Measurements from ENCODE around the gene CSNK1D.

The CSNK1D gene

GRCh38 chr17:82302991-82303943, 29.8 kb upstream of the CSNK1D start:
- ChIA-PET CTCF (interaction anchor here (1.1 to 9.4 kb wide), 3 partner anchors 14 to 113 kb away, joined by 4 to 61 read pairs (median 16); partner anchors contain the start of genes CD7, HEXD and OGFOD3), POLR2A (interaction anchor here (1.2 kb wide), 1 partner anchor 11 kb away, joined by 3 read pairs; no protein-coding TSS in a partner anchor)
- no peak for TF ChIP-seq CTCF (IDR thresholded peaks at IDR 0.05; ENCODE audit: insufficient read depth, low read length, missing control alignments)

GRCh38 chr17:82302568-82302963, 29.1 kb upstream of the CSNK1D start:
- CTCF ChIA-PET: interaction anchor here (1.1 to 9.4 kb wide), 3 partner anchors 15 to 114 kb away, joined by 4 to 61 read pairs (median 16); partner anchors contain the start of genes CD7, HEXD and OGFOD3
- POLR2A ChIA-PET: interaction anchor here (1.2 kb wide), 1 partner anchor 10 kb away, joined by 3 read pairs; no protein-coding TSS in a partner anchor
- TF ChIP-seq CTCF (IDR thresholded peaks at IDR 0.05; ENCODE audit: insufficient read depth, low read length, missing control alignments): no peak
- DNase-seq (ENCODE audit: low read depth, low spot score): no peak
- H3K4me3 ChIP-seq (ENCODE audit: low read depth, low read length): no peak overlapping the region

More at GRCh38 chr17:82302991-82303943, 29.8 kb upstream of the CSNK1D start:
- no peak for DNase-seq (ENCODE audit: low read depth, low spot score)
- no peak overlapping the region for H3K4me3 ChIP-seq (ENCODE audit: low read depth, low read length)

GRCh38 chr17:82301916-82302567, 28.5 kb upstream of the CSNK1D start:
- no peak overlapping the region for H3K4me3 ChIP-seq (ENCODE audit: low read depth, low read length)
- ChIA-PET POLR2A (no interaction called here), CTCF (interaction anchor here (1.0 to 9.4 kb wide), 8 partner anchors 10 to 115 kb away, joined by 3 to 61 read pairs (median 11); partner anchors contain the start of genes CD7, HEXD and OGFOD3)
- no peak for TF ChIP-seq CTCF (IDR thresholded peaks at IDR 0.05; ENCODE audit: insufficient read depth, low read length, missing control alignments)
- DNase-seq (ENCODE audit: low read depth, low spot score): no peak

GRCh38 chr17:82301300-82301915, 27.9 kb upstream of the CSNK1D start:
- POLR2A ChIA-PET: no interaction called here
- CTCF ChIA-PET: interaction anchor here (0.9 to 9.4 kb wide), 14 partner anchors 9 to 115 kb away, joined by 3 to 61 read pairs (median 4); partner anchors contain the start of genes CD7, HEXD, OGFOD3 and SECTM1
- DNase-seq (ENCODE audit: low read depth, low spot score): no peak
- TF ChIP-seq CTCF (IDR thresholded peaks at IDR 0.05; ENCODE audit: insufficient read depth, low read length, missing control alignments): no peak
- no peak overlapping the region for H3K4me3 ChIP-seq (ENCODE audit: low read depth, low read length)

- CTCF ChIA-PET: interaction anchor here (0.9 to 9.4 kb wide), 17 partner anchors 8 to 116 kb away, joined by 3 to 61 read pairs (median 4); partner anchors contain the start of genes CD7, HEXD, OGFOD3 and SECTM1
- TF ChIP-seq CTCF (IDR thresholded peaks at IDR 0.05; ENCODE audit: insufficient read depth, low read length, missing control alignments): peak; percentile 97
- POLR2A ChIA-PET: no interaction called here
- no peak overlapping the region for H3K4me3 ChIP-seq (ENCODE audit: low read depth, low read length)
- no peak for DNase-seq (ENCODE audit: low read depth, low spot score)
These were observed 27.3 kb upstream of the CSNK1D start for GRCh38 chr17:82300707-82301270.
